GM21390 (cell line): ENCODE measurements around the gene OR2AE1.
"Not testable (repeated sequence)": the region's sequence is repeated elsewhere in the genome, so short reads cannot be mapped to it uniquely, and the experiment has no call there.

ENCODE experiments used
- ATAC-seq: cut with Tn5 transposase; IDR thresholded peaks from one replicate; pipeline ENCODE4 v1.9.1; 2021; ENCODE audit not compliant: unreplicated experiment

The OR2AE1 gene

GRCh38 chr7:99876933-99877332 lies at the start of gene OR2AE1:
OR2AE1 (minus strand) TSS chr7:99877033; CDS start chr7:99877033, 0 bp downstream.
- ATAC-seq, result no peak

- ATAC-seq, result no peak
Observed at GRCh38 chr7:99926321-99926720, 49.5 kb upstream of the OR2AE1 start.

GRCh38 chr7:99923200-99923599 lies 46.4 kb upstream of the OR2AE1 start:
- ATAC-seq, result no peak

- no peak for ATAC-seq
Observed at GRCh38 chr7:99920149-99920548, 43.3 kb upstream of the OR2AE1 start.

GRCh38 chr7:99919814-99920112 lies 42.9 kb upstream of the OR2AE1 start:
- no peak for ATAC-seq

- ATAC-seq, result peak; percentile 89
Observed at GRCh38 chr7:99918959-99919813, 42.4 kb upstream of the OR2AE1 start, which contains the start of gene TRIM4. TRIM4 (minus strand) TSS chr7:99919530; CDS start chr7:99919401, 129 bp downstream.

GRCh38 chr7:99910976-99911375 lies 34.1 kb upstream of the OR2AE1 start:
- ATAC-seq, result no peak

- ATAC-seq, result no peak
Observed at GRCh38 chr7:99901581-99901980, 24.7 kb upstream of the OR2AE1 start.

GRCh38 chr7:99899830-99900519 lies 23.1 kb upstream of the OR2AE1 start:
- ATAC-seq, result no peak

- no peak for ATAC-seq
Observed at GRCh38 chr7:99898836-99899235, 22.0 kb upstream of the OR2AE1 start.

- no peak for ATAC-seq
Observed at GRCh38 chr7:99898023-99898357, 21.2 kb upstream of the OR2AE1 start.

GRCh38 chr7:99897322-99898022 lies 20.6 kb upstream of the OR2AE1 start:
- no peak for ATAC-seq

- ATAC-seq, result no peak
Observed at GRCh38 chr7:99894738-99895137, 17.9 kb upstream of the OR2AE1 start.

- no peak for ATAC-seq
Observed at GRCh38 chr7:99893280-99893679, 16.4 kb upstream of the OR2AE1 start.

GRCh38 chr7:99890348-99890747 lies 13.5 kb upstream of the OR2AE1 start:
- not testable (repeated sequence) for ATAC-seq

- not testable (repeated sequence) for ATAC-seq
Observed at GRCh38 chr7:99888366-99888765, 11.5 kb upstream of the OR2AE1 start.

- no peak for ATAC-seq
Observed at GRCh38 chr7:99881370-99881769, 4.5 kb upstream of the OR2AE1 start.

GRCh38 chr7:99876491-99876890 lies 342 bp downstream of the OR2AE1 start:
- no peak for ATAC-seq

- no peak for ATAC-seq
Observed at GRCh38 chr7:99868246-99868645, 8.6 kb downstream of the OR2AE1 start.

- not testable (repeated sequence) for ATAC-seq
Observed at GRCh38 chr7:99867477-99867876, 9.4 kb downstream of the OR2AE1 start.

- ATAC-seq, result no peak
Observed at GRCh38 chr7:99863847-99864440, 12.9 kb downstream of the OR2AE1 start.
